H54 (cell line): ENCODE results near the gene NCOA5.
A peak's percentile ranks its signal among the peaks of the same experiment; 100 is the strongest.

Source experiments
- DNase-seq: peaks from one replicate; pipeline ENCODE4 v3.0.0; 2011; ENCODE audit warnings: low spot score, mixed read lengths; ENCODE audit not compliant: insufficient read length
- FAIRE-seq: peaks from 3 replicates; lab custom pipeline; 2011; peaks lifted over from hg19 to GRCh38; lab: Jason Lieb, UNC
- POLR2A ChIP-seq: IDR thresholded peaks from 2 replicates; pipeline ENCODE4 v1.6.1; 2011; ENCODE audit warnings: low read depth, mild to moderate bottlenecking, low read length

The NCOA5 gene

DNA sequence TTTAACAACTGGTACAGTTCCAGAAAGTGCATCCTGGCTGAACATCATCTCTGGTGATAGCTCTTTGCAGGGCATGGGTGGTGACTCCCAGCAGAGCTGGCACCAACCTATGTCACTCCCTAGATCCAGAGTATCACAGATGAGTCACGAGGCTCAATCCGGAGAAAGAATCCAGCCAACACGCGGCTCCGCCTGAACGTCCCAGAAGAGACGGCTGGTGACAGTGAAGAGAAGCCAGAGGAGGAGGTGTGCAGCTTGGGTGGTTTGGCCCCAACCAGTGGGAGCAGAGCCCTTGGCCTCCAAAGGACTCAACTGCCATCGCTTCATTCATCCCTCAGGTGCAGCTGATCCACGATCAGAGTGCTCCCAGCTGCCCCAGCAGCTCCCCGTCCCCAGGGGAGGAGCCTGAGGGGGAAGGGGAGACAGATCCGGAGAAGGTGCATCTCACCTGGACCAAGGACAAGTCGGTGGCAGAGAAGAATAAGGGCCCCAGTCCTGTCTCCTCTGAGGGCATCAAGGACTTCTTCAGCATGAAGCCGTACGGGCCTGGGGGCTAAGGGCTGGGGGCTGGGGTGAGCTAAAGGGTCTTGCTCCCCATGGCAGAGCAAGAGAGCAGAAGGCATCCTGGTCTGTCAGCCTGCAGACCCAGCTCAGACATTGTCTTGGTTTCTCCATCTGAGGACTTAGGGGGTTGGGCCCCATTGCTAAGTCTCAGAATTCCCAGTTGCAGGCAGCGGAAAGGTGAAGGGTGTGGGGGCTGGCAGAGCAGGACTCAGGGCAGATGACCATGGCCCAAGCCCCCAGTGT is 33.5 kb downstream of the NCOA5 start:
- no peak for TF ChIP-seq POLR2A
- no peak for FAIRE-seq
- no peak for DNase-seq

DNA sequence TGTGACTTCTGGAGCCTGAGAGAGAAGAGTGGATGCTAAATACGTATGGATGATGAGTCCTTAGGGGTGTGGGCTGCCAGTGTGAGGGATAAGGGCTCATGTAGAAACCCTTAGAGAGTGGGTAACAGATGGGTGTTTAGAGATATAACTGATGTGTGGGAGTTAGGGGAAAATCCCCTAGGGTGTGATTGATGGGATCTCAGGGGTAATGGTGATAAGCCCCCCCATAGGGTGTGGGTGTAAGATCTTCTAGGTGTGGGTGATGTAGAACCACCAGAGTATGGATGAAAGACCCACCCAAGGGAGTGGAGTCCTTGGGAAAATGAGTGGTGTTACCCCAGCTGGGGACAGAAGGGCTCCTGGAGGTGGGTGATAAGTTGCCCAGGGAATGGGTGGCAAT is 34.5 kb downstream of the NCOA5 start:
- DNase-seq = no peak
- no peak for TF ChIP-seq POLR2A
- no peak for FAIRE-seq

DNA sequence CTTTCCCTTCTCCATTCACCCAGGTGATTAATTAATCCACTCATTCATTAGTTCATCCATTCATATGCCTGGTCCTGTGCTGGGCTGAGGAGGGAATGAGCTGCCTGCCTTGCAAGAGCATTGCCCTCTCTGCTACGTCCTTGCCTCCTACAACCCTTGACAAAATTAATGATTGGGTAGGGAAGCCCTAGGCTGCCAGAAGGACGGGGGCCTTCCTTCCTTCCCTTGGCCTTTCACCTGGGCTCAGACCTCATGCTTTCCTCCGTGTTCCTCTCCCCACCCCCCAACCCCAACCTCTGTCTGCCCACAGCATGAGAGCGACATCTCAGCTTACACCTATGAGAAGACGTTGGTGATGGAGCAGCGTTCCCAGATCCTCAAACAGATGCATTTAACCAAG is 35.2 kb downstream of the NCOA5 start:
- DNase-seq (no peak), FAIRE-seq (no peak)
- TF ChIP-seq POLR2A = no peak

DNA sequence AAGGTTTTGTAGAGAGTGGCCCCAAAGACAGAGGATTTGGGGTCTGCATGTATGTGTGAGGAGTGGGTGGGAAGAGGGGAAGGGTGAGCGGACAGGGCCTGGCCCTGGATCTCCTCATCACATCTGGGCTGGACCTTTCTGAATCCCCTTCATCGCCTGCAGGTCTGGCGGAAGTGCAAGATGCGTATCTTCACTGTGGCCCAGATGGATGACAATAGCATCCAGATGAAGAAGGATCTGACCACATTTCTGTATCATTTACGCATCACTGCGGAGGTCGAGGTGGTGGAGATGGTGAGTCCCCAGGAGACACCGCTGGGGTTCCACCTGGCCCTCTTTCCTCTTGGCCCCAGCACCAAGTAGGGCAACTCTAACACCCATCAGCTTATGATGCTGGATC is 36.3 kb downstream of the NCOA5 start:
- no peak for TF ChIP-seq POLR2A
- FAIRE-seq = no peak
- DNase-seq = no peak

DNA sequence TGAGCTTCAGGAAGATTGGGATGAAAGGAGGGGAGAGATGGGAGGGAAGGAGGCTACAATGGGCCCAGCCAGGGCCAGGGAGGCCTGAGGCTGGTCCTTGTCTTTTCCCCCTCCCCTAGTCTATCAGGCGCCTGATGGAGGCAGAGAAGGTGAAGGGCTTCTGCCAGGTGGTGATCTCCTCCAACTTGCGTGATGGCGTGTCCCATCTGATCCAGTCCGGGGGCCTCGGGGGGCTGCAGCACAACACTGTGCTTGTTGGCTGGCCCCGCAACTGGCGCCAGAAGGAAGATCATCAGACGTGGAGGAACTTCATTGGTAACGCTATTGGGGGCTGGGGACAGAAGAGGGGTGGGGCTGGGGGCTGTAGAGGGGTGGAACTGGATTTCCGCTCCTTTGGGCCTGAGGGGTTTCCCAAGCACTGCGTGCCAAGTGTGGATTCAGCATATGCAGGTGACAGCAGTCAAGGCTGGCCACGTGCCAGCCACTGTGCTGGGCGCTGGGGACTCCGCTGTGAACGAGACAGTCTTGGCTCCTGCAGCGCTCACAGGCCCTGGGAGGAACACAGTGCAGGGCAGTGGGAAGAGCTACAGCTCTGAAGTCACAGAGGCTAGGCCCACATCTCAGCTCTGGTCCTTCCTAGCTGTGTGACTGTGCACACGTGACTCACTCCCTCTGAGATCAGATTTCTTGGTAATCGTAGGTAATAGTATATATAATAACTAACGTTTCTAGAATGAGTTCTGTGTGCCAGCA is 38.0 kb downstream of the NCOA5 start:
- DNase-seq (peak; percentile 59), FAIRE-seq (no peak)
- TF ChIP-seq POLR2A = no peak

DNA sequence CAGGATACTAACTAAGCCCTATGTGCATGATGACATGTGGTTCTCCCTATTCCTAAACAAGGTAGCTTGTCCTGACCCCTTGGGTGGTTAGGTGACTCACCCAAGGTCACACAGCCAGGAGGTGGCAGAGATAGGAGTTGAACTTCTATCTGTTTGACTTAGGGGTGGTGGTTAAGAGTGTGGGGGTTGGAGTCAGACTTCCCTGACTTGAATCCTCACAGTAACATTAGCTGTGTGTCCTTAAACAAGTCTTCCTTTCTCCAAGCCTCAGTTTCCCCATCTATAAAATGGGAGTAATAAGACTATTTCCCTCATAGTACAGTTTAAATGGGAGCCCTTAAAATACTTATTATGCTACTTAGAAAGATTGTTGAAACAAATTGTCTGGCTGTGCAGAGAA is 38.9 kb downstream of the NCOA5 start:
- no peak for FAIRE-seq

DNA sequence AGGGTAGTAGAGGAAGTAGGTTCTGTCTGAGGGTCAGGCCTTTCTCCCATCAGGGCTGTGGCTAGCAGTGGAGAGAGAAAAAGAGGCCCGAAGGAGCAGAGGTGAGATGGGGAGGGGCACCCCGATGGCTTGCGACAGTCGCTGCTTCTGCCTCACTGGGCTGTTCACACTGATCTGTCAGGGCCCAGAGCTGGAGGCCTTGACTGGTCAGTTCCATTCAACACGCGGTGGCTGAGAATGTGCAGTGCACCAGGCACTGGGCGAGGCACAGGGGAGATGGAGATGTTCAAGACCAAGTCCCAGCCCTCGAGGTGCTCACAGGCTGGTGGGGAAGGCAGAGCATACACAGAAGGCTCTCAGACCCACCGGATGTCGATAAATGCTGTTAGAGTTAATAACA is 39.3 kb downstream of the NCOA5 start:
- TF ChIP-seq POLR2A = no peak
- DNase-seq (no peak), FAIRE-seq (no peak)

More for the DNA sequence above, 38.9 kb downstream of the NCOA5 start:
- DNase-seq = no peak
- TF ChIP-seq POLR2A = no peak

DNA sequence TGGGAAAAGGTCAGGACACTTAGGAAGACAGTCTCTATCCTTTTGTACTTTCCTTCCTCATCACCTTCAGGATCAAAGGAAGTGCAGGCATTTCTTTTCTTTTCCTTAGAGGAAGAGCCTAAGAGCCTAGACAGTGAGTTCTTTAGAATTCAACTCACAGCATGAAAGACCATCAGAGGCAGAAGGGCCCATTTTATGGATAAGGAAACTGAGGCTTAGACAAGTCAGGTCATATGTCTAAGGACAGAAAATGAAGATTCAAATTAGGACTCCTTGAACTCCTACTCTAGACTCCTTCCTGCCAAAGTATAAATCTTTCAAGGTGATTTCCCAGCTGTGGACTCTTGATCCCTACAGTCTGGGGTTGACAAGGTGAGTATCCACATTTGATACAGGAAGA is 39.9 kb downstream of the NCOA5 start:
- TF ChIP-seq POLR2A = no peak
- no peak for DNase-seq
- no peak for FAIRE-seq

DNA sequence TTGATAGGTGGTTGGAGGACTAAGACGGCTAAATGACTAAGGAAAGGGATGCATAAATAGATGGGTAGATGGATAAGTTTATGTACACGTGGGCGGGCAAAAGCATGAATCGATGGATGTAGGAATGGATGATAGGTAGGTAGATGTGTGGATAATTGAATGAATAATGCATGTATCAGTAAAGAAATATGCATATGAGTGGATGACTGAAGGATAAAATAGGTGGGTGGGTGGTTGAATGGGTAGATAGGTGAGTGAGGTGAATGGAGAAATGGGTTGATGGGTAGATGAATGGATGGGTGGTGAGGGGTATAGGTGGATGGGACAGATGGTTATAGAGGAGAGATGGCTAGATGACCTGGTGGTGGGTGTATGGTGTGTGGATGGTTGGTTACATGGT is 40.6 kb downstream of the NCOA5 start:
- TF ChIP-seq POLR2A = no peak
- DNase-seq = no peak
- no peak for FAIRE-seq

DNA sequence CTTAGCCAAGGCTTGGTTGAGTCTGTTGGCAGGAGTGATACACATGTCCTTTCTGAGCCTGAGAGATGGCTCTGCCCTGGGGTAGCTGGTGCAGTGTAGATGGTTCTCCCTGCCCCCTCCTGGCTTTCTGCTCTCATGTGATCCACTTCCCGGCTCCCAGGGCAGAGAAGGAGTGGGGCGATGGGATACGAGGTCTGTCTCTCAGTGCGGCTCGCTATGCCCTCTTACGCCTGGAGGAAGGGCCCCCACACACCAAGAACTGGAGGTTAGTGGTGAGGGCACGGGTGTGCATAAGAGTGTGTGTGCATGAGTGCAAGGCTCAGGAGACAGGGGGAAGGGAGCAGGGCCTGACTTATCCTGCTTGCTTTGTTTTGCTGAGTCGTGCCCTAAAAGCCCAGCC is 41.9 kb downstream of the NCOA5 start:
- no peak for TF ChIP-seq POLR2A
- FAIRE-seq = no peak
- DNase-seq = no peak

DNA sequence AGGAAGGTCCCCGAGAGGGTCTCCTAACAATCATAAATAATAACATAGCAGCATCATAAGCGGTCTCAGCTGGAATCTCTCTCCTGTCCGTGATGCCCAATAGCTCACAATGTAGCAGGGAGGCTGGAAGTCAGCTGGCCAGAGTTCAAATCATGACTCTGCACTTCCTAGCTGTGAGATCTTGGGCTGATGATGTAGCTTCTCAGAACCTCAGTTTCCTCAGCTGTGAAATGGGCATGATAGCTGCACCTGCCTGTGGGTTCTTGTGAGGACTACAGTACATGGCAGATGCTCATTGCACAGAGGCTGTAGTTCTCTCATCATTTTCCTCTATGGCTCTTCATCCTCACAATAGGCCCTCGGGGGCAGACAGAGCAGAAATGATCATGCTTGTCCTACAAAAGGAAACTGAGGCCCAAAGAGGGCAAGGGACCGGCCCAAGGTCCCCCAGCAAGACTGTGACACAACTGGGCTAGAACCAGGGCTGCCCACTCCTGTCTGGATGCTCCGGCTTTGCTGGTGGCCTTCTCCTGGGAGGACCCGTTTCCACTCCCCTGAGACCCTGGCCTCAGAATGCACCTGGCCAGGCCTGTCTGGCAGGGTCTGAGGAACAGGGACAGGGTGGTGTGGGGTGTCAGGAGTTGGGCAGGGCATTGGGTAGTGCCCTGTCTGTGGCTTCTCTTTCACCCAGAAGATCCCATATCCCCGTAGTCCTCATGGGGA is 43.0 kb downstream of the NCOA5 start:
- no peak for DNase-seq
- no peak for TF ChIP-seq POLR2A
- no peak for FAIRE-seq

DNA sequence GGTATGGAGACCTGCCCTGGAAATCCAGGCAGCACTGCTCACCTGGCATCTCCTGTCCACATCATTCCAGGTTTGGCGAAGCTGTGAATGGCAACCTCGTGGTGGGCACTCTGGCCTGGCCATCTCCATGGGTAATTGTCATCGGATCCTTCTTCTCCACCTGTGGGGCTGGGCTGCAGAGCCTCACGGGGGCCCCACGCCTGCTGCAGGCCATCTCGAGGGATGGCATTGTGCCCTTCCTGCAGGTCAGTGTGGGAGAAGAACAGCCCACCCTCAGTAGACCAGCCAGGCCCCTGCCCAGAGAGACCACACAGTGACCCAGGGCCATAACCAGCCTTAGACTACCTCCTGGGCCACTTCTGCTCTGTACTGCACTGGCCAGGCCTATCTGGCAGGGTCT is 44.9 kb downstream of the NCOA5 start:
- DNase-seq (no peak), FAIRE-seq (no peak)
- no peak for TF ChIP-seq POLR2A

DNA sequence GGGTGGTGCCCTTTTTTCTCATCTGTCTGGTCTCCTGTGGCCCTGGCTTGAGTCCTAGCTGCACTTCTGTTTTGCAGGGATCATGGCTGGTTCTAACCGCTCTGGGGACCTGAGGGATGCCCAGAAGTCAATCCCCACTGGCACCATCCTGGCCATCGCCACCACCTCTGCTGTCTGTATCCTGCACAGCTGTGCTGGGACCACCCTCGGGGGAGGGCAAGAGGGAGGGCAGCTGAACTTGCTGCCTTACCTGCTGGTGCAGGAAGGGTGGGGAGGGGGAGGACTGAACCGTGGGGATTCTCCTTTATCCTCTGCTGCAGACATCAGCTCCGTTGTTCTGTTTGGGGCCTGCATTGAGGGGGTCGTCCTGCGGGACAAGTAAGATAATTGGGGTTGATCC is 46.2 kb downstream of the NCOA5 start:
- no peak for FAIRE-seq

DNA sequence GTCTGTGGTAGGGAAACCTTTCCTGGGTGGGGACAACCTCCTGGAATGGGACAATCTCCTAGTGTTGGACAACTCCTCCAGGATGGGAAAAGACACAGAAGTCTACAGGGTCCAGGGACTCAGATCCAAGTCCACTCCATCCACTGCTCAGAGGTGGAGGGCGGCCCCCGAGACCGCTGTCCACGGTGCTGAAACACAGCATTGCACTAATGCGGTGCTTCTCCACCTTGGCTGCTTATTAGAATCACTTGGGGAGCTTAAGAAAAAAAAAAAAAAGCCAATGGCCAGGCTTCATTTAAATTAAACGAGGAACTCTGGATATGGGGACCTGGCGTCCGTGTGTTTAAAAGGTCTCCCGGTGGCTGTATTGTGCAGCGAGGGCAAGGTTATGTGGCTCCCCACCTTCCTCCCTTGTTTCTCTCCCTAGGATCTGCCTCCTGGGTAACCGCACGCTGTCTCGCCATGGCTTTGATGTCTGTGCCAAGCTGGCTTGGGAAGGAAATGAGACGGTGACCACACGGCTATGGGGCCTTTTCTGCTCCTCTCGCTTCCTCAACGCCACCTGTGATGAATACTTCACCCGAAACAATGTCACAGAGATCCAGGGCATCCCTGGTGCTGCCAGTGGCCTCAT is 48.7 kb downstream of the NCOA5 start:
- DNase-seq (peak; percentile 59), FAIRE-seq (no peak)
- no peak for TF ChIP-seq POLR2A

More for the DNA sequence above, 46.2 kb downstream of the NCOA5 start:
- no peak for DNase-seq
- no peak for TF ChIP-seq POLR2A
